PC-3 (cell line): ENCODE measurements around the gene CGRRF1.

Experiments used
- EZH2phosphoT487 ChIP-seq: fragments of 300-600 bp; sonication (generic); IDR thresholded peaks from 2 replicates; pipeline ENCODE4 v1.6.1; 2018; ENCODE audit warnings: mild to moderate bottlenecking, antibody characterized with exemption, low read length, borderline replicate concordance
- TF ChIP-seq, protein P1 (sequence below): fragments of 300-600 bp; sonication (generic); conservative IDR thresholded peaks from 2 replicates; pipeline ENCODE4 v1.5.1; 2017; ENCODE audit warnings: antibody characterized with exemption, low read depth, mild to moderate bottlenecking, low read length

DNA sequence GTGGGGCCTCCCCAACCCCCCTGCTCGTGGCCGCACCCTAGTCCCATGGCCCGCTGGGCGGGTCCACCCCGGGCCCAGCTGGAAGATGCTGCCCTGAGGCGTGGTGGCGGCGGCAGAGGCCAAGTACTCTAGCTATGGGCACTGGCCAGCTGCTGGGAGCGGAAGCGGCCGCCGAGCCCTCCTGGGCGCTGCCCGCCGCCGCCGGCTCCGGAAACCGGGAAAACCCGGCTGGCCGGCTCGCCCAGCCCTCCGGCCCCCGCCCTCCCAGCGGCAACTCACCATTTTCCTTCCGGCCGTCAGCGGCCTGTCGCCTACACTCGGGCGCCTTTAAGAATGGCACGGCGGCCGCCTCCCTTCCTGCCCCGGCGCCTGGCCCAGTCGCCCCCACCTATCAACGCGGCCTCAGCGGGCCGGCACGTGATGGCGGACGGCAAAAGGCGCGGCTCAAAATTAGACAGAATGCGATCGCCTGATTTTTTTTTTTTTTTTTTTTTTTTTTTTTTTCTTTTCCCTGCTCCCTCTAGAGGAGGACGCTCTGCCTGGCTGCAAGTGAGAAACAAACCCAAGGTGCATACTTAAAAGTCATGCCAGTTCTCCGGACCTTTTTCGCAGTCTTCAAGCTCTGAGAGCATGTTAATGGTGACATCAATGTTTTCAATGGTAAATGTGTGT lies 20.9 kb upstream of the CGRRF1 start, which contains the start of gene GMFB:
- TF ChIP-seq, protein P1, sequence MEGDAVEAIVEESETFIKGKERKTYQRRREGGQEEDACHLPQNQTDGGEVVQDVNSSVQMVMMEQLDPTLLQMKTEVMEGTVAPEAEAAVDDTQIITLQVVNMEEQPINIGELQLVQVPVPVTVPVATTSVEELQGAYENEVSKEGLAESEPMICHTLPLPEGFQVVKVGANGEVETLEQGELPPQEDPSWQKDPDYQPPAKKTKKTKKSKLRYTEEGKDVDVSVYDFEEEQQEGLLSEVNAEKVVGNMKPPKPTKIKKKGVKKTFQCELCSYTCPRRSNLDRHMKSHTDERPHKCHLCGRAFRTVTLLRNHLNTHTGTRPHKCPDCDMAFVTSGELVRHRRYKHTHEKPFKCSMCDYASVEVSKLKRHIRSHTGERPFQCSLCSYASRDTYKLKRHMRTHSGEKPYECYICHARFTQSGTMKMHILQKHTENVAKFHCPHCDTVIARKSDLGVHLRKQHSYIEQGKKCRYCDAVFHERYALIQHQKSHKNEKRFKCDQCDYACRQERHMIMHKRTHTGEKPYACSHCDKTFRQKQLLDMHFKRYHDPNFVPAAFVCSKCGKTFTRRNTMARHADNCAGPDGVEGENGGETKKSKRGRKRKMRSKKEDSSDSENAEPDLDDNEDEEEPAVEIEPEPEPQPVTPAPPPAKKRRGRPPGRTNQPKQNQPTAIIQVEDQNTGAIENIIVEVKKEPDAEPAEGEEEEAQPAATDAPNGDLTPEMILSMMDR, result peak; percentile 68
- no peak for TF ChIP-seq EZH2phosphoT487
